ENCODE results near the gene SLC22A3.

Gene SLC22A3

DNA sequence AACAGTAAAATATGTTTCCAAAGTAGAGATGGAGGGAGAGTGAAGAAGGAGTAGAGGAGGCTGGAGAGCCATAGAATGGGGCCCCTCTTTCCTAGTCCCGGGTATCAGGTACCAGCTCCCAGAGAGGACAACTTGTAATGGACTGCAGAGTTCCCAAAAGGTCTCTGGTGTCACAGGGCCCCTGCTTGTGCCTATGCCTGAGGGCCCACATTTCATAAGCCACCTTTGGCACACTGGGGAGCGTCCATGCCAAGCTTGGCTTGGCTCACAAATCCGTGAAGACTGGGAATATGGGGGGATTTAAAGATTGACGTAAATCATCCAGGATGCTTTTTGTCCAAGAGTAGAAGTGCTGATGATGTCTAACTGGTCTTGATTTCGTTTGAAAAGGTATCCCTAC lies 16.4 kb upstream of the SLC22A3 start:
- in situ Hi-C loops (cut with MboI; ENCODE audit: low pct_unique_long_range_greater_than_20kb, low sequenced_read_pairs, unreplicated experiment) = no loop called here
- TF ChIP-seq, protein P1, sequence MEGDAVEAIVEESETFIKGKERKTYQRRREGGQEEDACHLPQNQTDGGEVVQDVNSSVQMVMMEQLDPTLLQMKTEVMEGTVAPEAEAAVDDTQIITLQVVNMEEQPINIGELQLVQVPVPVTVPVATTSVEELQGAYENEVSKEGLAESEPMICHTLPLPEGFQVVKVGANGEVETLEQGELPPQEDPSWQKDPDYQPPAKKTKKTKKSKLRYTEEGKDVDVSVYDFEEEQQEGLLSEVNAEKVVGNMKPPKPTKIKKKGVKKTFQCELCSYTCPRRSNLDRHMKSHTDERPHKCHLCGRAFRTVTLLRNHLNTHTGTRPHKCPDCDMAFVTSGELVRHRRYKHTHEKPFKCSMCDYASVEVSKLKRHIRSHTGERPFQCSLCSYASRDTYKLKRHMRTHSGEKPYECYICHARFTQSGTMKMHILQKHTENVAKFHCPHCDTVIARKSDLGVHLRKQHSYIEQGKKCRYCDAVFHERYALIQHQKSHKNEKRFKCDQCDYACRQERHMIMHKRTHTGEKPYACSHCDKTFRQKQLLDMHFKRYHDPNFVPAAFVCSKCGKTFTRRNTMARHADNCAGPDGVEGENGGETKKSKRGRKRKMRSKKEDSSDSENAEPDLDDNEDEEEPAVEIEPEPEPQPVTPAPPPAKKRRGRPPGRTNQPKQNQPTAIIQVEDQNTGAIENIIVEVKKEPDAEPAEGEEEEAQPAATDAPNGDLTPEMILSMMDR (IDR thresholded peaks at IDR 0.05; ENCODE audit: extremely low read depth, insufficient read depth, missing control alignments) = no peak
- no peak for DNase-seq (ENCODE audit: low spot score)

DNA sequence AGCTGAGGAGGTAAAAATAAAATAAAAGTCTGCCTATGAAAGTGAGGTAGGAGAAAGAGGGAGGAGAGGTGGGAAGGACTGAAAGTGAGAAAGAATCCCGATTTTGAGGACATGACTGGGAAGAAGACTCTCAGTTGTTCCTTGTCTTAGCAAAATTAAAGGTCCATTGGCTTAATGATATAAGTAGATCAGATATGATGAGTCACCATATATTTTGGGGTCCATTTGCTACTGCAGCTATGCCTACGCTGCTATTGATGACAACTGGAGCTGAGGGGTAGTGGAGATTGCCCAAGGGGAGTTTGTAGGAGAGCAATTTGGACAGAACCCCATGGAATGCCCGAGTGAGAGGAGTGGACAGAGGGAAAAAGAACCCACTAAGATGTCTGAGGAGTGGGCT lies 15.1 kb upstream of the SLC22A3 start:
- no peak for DNase-seq (ENCODE audit: low spot score)
- in situ Hi-C loops (cut with MboI; ENCODE audit: low pct_unique_long_range_greater_than_20kb, low sequenced_read_pairs, unreplicated experiment) = no loop called here
- TF ChIP-seq, protein P1 (IDR thresholded peaks at IDR 0.05; ENCODE audit: extremely low read depth, insufficient read depth, missing control alignments) = no peak

DNA sequence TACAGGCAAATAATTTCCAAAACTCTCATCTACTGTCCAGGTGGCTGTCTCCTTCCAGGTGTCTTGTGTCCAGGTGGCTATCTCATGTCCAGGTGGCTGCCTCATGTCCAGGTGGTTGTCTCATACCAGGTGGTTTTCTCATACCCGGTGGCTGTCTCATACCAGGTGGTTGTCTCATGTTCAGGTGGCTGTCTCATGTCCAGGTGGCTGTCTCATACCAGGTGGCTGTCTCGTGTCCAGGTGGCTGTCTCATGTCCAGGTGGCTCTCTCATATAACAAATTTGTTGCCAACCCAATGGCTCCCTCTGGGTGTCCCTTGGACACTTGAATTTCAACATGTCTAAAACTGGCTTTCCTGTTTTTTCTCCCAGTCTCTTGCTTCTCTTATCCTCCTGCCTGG lies 14.3 kb upstream of the SLC22A3 start:
- TF ChIP-seq, protein P1 (IDR thresholded peaks at IDR 0.05; ENCODE audit: extremely low read depth, insufficient read depth, missing control alignments) = no peak
- no peak for DNase-seq (ENCODE audit: low spot score)
- in situ Hi-C loops (cut with MboI; ENCODE audit: low pct_unique_long_range_greater_than_20kb, low sequenced_read_pairs, unreplicated experiment) = no loop called here

DNA sequence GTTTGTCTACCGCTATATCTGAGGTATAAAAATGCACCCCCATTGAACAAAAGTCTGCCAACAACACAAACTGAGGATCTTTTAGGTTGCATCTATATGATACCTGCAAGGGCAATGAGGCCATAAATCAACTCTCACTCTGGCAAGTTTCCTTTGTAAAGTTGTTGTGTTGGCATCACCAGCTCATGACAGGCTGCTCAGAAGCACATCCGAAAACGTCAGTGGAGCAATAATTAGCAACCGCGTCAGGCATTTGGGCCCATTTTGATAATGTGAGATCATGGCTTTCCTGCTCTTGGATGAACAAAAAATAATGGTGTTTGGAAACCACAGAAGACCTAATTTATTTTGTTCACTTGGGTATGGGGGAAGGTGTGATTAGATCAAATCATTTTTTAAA lies 12.0 kb upstream of the SLC22A3 start:
- in situ Hi-C loops (cut with MboI; ENCODE audit: low pct_unique_long_range_greater_than_20kb, low sequenced_read_pairs, unreplicated experiment) = no loop called here
- DNase-seq (ENCODE audit: low spot score) = no peak

DNA sequence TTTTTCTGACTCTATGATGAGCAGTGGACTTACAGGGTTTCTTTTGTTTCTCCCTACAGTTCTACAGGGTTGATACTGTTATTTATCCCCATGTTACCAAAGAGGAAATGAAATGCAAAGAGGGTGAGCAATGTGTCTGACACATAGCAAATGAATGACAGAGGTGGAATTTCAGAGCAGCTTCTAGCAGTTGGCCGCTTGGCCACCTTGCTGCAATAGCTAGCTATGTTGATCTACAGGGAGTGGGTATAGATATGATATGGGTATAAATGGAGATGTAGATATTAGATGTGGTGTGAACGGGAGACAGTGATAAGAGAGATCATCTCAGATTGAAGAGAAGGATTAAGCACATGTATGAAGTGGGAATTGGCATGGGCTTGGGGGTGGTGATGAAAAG lies 10.9 kb upstream of the SLC22A3 start:
- TF ChIP-seq, protein P1 (IDR thresholded peaks at IDR 0.05; ENCODE audit: extremely low read depth, insufficient read depth, missing control alignments) = no peak

More for the DNA sequence above, 12.0 kb upstream of the SLC22A3 start:
- TF ChIP-seq, protein P1 (IDR thresholded peaks at IDR 0.05; ENCODE audit: extremely low read depth, insufficient read depth, missing control alignments) = no peak

DNA sequence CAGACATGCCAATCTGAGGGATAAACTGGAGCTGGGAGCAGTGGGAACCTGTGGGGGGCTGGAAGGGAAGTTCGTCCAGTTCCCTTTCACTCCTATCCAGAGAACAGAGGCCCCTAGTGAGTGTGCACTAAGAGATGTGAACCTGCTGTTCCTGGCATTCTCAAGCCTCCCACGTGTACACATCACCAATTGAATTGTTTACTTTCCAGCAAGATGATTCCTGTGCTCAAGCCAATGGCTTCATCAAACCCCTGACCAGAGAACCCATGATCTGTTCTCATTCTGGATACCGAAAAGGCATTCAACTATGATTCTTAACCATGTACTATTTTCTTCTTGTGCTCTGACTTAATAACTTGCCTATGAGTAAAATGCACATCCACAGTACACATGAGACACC lies 10.2 kb upstream of the SLC22A3 start:
- TF ChIP-seq, protein P1 (IDR thresholded peaks at IDR 0.05; ENCODE audit: extremely low read depth, insufficient read depth, missing control alignments) = no peak
- DNase-seq (ENCODE audit: low spot score) = no peak
- in situ Hi-C loops (cut with MboI; ENCODE audit: low pct_unique_long_range_greater_than_20kb, low sequenced_read_pairs, unreplicated experiment) = no loop called here

More for the DNA sequence above, 10.9 kb upstream of the SLC22A3 start:
- in situ Hi-C loops (cut with MboI; ENCODE audit: low pct_unique_long_range_greater_than_20kb, low sequenced_read_pairs, unreplicated experiment) = no loop called here
- no peak for DNase-seq (ENCODE audit: low spot score)

DNA sequence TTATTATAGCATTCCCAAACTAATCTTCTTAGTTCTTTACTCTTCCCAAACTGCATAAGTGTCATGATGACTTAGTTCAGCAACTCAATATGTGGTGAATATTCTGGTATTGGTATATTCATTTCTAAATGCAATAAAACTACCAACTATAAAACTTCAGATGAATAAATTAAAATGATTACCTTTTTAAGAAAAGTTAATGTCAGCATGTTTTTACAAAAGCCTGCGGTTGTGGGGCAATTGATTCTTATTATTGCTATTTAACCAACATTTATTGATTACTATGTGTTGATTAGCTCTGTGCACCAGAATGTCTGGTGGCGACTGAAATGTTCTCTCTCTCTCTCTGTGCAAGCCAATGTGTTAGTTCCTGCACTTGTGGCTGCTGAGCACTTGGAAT lies 5.0 kb upstream of the SLC22A3 start:
- no peak for DNase-seq (ENCODE audit: low spot score)
- in situ Hi-C loops (cut with MboI; ENCODE audit: low pct_unique_long_range_greater_than_20kb, low sequenced_read_pairs, unreplicated experiment) = no loop called here
- TF ChIP-seq, protein P1 (IDR thresholded peaks at IDR 0.05; ENCODE audit: extremely low read depth, insufficient read depth, missing control alignments) = no peak

Data from GM13977 (cell line).